ENCODE data around the gene SST.

The SST gene

DNA sequence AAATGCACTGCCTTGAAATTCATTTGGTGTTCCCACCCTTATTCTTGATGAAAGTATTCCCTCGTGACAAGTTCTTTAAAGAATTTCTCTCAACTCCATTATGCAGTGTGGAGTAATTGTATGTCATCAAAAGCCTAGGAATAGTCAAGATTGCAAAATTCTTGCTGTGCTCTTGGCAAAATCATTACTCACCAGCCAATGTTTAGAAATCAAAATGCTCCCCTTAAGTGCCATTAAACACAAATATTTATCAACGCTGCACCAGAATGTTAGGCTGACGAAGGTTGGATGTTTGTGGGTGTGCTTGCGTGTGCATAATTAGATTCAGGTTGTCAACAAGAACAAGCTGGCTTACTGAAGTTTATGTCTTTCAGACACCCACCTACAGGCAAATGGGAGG is 40.5 kb downstream of the SST start:
- DNase-seq (ENCODE audit: low spot score): no peak

DNA sequence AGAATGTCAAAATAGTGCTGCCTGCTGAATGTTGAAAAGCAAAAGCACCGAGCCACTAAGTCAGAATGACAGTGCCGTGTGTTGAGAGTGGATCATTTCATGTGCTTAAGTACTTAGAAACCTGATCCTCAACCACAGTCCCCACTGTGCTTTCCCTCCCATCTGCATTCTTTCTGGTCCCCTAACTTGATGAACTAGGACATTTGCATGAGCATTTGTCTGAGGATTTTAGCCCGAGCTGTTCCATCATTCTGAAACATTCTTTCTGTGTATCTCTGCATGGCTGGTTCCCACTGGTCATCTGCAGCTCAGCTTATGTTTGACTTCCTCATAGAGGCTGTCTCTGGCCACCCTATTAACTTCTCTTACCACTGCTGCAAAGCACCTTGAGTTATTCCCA is 42.0 kb downstream of the SST start:
- DNase-seq (ENCODE audit: low spot score): peak; percentile 58

DNA sequence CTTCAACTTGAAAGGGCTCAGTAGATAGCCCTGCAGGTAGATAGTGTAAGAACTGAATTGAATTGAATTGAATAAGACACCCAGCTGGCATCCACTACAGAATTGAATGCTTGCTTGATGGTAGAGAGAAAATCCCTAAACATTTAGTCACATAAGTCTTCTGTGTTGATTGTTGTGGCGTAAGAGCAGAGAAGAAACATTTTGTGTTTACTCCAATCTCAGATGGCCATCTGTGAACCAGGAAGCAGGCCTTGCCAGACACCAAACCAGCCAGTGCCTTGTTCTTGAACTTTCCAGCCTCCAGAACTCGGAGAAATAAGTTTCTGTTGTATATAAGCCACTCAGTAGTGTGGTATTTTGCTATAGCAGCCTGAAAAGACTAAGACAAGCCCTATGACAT is 43.6 kb downstream of the SST start:
- no peak for DNase-seq (ENCODE audit: low spot score)

DNA sequence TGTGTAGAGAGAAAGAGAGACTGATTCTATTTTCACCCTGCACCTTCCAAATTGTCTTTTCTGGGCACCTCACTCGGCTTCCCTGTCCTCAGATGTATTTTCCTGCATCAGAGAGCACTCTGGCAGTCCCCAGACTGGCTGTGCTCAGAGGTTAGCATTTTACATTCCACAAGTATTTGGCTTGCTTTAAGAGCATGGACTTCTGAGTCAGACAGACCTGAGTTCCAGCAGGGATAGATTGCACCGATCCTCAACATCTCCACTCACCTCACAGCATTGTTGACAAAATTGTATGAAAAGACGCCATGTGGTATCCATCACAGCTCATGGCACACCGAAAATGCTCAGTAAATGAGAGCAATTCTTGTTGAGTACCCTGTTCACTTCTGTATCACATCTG is 45.6 kb downstream of the SST start:
- DNase-seq (ENCODE audit: low spot score): no peak

DNA sequence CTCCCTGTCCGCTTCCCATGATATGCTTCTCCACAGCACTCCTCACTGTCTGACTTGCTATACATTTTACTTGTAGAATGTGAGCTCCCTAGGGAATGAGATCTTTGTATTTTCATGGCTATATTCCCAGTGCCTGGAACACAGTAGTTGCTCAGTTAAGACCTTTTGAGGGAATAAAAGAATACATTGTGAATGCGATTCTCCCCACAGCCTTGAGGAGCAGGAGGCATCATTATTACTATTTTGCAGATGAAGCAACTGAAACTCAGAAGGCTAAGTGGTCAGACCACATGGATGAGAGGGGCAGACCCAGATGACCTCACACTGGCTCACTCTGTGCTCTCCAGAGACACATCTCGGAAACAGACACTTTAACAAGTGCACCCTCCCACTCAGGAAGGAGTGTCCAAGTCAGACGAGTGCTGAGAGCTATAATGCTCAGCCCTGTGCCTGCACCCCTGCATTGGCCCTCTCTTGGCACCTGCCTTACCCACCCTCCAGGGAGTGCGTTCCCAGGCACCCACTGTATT is 46.8 kb downstream of the SST start:
- no peak for DNase-seq (ENCODE audit: low spot score)

DNA sequence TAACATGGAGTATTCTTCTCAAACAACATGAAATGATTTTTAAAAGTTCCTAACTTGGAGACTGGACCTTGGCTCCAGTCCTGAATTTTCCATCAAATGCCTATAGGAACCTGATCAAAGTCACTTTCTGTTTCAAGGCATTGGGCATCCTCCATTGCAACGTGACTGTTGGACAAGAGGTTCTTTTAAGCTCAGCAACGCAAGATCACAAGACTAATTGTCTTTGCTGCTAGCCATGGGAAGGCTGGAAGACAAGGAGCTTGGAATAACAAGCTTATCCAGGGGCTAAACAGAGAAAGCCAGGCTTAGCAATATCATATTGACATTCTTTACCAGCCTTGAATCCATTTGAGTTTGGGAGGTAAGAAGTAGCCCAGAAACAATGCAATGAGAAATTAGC is 48.3 kb downstream of the SST start:
- no peak for DNase-seq (ENCODE audit: low spot score)

DNA sequence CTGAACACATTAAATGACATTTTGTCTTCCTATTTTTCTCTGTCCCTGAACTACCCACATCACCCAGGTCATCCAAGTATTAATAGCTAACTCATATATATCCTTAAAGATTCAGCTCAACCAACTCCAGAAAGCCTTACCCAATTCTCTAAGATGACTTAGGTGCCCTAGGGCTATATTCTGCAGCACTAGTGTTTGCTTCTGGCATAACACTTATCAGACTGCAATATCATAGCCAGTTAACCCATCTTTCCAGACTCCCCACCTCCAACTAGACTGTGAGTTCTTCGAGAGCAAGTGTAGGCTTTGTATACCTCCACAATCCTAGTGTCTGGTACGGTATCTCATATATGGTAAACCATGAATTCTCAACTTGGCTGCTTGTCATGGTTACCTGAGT is 50.7 kb downstream of the SST start:
- DNase-seq (ENCODE audit: low spot score): no peak

Measured in ecto neural progenitor cell (in vitro differentiated cells).